Ovary (tissue), 3 donors: ENCODE data around the gene ARVCF.

Experiments used
- EP300 ChIP-seq: sonication (generic); formaldehyde crosslinking; IDR thresholded peaks from one replicate; pipeline ENCODE4 v1.6.1; 2017; ENCODE audit warnings: antibody characterized with exemption
- POLR2A ChIP-seq: fragments of 450-650 bp; IDR thresholded peaks from one replicate; pipeline ENCODE4 v1.6.1; 2017; ENCODE audit warnings: antibody characterized with exemption, mild to moderate bottlenecking, moderate library complexity
- TF ChIP-seq, protein P1 (sequence below), 3 donors: fragments of 450-650 bp in 2 of 3; fragments of 200-600 bp in 1 of 3; IDR thresholded peaks; one replicate each; pipeline versions ENCODE4 v1.5.1 to v1.8.0; 2016 to 2022; ENCODE audit warnings: antibody characterized with exemption in 3 of 3, mild to moderate bottlenecking in 1 of 3
- donor health status: DM: no; HTN: no; CAD: no.

DNA sequence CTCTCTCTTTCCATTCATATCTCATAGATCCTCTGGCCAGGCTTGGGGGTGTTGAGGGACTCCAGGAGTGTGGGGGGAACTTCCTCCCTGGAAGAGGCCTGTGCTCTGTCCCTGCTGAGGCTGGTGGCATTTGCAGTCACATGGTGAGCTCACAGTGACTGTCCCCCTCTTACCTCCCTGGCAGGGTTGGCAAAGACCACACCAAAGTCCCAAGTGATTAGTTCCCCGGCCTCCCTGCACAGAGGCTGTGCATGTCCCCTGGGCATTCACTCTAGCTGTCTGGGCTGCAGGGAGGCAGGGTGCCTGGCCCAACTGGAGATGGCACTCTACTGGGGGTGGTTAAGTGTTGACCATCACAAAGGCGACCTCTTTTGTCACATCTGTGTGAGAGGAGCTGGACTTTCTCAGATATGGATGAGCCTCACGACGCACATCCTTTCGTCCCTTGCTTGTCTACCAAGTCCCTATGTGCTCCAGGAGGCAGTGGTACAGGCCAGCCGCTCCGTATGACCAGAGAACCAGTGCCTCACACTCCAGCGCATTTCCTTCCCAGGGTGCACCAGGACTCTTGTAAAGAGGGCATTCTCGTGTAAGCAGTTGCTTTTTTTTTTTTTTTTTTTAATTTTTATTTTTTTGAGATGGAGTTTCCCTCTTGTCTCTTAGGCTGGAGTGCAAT is 13.1 kb upstream of the ARVCF start:
- TF ChIP-seq, protein P1, sequence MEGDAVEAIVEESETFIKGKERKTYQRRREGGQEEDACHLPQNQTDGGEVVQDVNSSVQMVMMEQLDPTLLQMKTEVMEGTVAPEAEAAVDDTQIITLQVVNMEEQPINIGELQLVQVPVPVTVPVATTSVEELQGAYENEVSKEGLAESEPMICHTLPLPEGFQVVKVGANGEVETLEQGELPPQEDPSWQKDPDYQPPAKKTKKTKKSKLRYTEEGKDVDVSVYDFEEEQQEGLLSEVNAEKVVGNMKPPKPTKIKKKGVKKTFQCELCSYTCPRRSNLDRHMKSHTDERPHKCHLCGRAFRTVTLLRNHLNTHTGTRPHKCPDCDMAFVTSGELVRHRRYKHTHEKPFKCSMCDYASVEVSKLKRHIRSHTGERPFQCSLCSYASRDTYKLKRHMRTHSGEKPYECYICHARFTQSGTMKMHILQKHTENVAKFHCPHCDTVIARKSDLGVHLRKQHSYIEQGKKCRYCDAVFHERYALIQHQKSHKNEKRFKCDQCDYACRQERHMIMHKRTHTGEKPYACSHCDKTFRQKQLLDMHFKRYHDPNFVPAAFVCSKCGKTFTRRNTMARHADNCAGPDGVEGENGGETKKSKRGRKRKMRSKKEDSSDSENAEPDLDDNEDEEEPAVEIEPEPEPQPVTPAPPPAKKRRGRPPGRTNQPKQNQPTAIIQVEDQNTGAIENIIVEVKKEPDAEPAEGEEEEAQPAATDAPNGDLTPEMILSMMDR (IDR thresholded peaks at IDR 0.05), result no peak
- TF ChIP-seq POLR2A (no peak), EP300 (no peak)
